Lung (tissue), 12 donors: ENCODE results near the gene SHCBP1L. TPM values are rescaled to one million over a fixed set of nuclear protein-coding genes. Genes with fewer than 3 reads are reported as not detected.

ENCODE experiments used
- ATAC-seq: fragments of 200-7000 bp; cut with Tn5 transposase; one replicate; pipeline ENCODE4 v1.9.1; 2020; ENCODE audit warnings: moderate number of reproducible peaks; ENCODE audit not compliant: insufficient read depth, low FRiP score
- DNase-seq, 3 donors: peaks; one replicate each; pipeline ENCODE4 v3.0.0-alpha.2; 2013 to 2017
- H3K27ac ChIP-seq, 2 donors: one replicate each; pipeline ENCODE4 v1.5.1; 2013; ENCODE audit warnings: mild to moderate bottlenecking in 2 of 2, moderate library complexity in 2 of 2, control low read depth in 1 of 2, inconsistent platforms in 1 of 2, low read depth in 1 of 2, low read length in 1 of 2
- H3K27me3 ChIP-seq, 3 donors: one replicate each; pipeline ENCODE4 v1.5.1; 2013; ENCODE audit warnings: low read length in 2 of 3; ENCODE audit not compliant: control insufficient read depth in 3 of 3, insufficient read depth in 3 of 3
- H3K36me3 ChIP-seq, 4 donors: one replicate each; pipeline ENCODE4 v1.5.1; 2013; ENCODE audit warnings: low read length in 4 of 4, mild to moderate bottlenecking in 1 of 4, moderate library complexity in 1 of 4; ENCODE audit not compliant: control insufficient read depth in 4 of 4, insufficient read depth in 4 of 4
- H3K4me1 ChIP-seq, 5 donors: one replicate each; pipeline ENCODE4 v1.5.1; 2013; ENCODE audit warnings: low read length in 5 of 5, mild to moderate bottlenecking in 2 of 5, moderate library complexity in 1 of 5; ENCODE audit not compliant: control insufficient read depth in 5 of 5, insufficient read depth in 5 of 5
- H3K4me3 ChIP-seq: one replicate; pipeline ENCODE4 v1.5.1; 2013; ENCODE audit warnings: mild to moderate bottlenecking, control low read depth, moderate library complexity
- H3K9ac ChIP-seq, 2 donors: one replicate each; pipeline ENCODE4 v1.5.1; 2013; ENCODE audit warnings: low read length in 2 of 2, control low read depth in 1 of 2; ENCODE audit not compliant: insufficient read depth in 1 of 2
- H3K9me3 ChIP-seq, 4 donors: one replicate each; pipeline ENCODE4 v1.5.1; 2013; ENCODE audit warnings: low read length in 3 of 4, mild to moderate bottlenecking in 1 of 4, moderate library complexity in 1 of 4; ENCODE audit not compliant: control insufficient read depth in 4 of 4, insufficient read depth in 3 of 4
- WGBS, 2 donors: extraction: QIAGEN DNeasy Blood & Tissue Kit; methylation state at CpG; one replicate each; pipeline ENCODE4 v1.1.7; 2013; 5-methylcytosine and 5-hydroxymethylcytosine counted together
- polyA plus RNA-seq, 2 donors: library from polyadenylated mRNA; stranded (reverse); fragments of 200-250 nt; gene quantifications; one replicate each; pipeline ENCODE4 v1.2.1, GENCODE V29; 2013
- total RNA-seq, 2 donors: library from RNA; depleted of rRNA in 1 of 2; stranded (reverse); fragments of >200 nt in 1 of 2; gene quantifications; one replicate each; pipeline ENCODE4 v1.2.1, GENCODE V29; 2014 to 2021
- TF ChIP-seq, protein P1 (sequence below): IDR thresholded peaks from 2 replicates; pipeline ENCODE4 v1.5.1; 2012; ENCODE audit warnings: mild to moderate bottlenecking; ENCODE audit errors: control extremely low read depth, extremely low read depth
- donor health status: control.
- donor health status: control.
- donor health status: Bipolar disorder and iron deficiency.
- donor health status: healthy.
- donor health status: DM: yes; HTN: yes; CAD: no.

Gene SHCBP1L
- total and polyA plus RNA-seq, 4 donors: not detected

DNA sequence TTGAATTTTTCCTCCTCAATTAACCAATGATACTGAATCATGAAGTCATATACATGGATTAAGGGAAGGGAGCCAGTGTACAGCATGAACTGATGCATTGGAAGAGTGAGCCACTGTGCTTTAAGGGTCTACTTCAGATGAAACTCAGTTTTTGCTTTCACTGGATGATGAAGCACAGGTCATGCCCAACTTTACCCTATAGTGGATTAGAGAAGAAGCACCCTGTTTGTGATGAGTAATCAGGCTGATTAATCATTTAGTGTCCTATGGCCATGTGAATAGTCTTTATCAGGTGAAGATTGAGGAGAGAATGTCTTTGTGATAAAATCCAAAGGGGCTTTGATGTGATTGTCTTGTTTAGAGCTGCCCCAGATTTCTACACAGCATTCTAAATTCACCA lies 45.5 kb upstream of the SHCBP1L start:
- no peak overlapping the region for H3K9ac ChIP-seq
- peaks cover 0 to 7% (median 4%) of the 10 kb centered on the region in 5 donors for H3K4me1 ChIP-seq
- no peaks in the 10 kb centered on the region for H3K27me3 ChIP-seq
- no peak overlapping the region for H3K27ac ChIP-seq
- DNase-seq: no peak
- H3K4me3 ChIP-seq: no peak overlapping the region
- TF ChIP-seq, protein P1, sequence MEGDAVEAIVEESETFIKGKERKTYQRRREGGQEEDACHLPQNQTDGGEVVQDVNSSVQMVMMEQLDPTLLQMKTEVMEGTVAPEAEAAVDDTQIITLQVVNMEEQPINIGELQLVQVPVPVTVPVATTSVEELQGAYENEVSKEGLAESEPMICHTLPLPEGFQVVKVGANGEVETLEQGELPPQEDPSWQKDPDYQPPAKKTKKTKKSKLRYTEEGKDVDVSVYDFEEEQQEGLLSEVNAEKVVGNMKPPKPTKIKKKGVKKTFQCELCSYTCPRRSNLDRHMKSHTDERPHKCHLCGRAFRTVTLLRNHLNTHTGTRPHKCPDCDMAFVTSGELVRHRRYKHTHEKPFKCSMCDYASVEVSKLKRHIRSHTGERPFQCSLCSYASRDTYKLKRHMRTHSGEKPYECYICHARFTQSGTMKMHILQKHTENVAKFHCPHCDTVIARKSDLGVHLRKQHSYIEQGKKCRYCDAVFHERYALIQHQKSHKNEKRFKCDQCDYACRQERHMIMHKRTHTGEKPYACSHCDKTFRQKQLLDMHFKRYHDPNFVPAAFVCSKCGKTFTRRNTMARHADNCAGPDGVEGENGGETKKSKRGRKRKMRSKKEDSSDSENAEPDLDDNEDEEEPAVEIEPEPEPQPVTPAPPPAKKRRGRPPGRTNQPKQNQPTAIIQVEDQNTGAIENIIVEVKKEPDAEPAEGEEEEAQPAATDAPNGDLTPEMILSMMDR: no peak
- no peaks in the 10 kb centered on the region for H3K9me3 ChIP-seq
- H3K36me3 ChIP-seq: no peaks in the 10 kb centered on the region
- ATAC-seq: no peak

DNA sequence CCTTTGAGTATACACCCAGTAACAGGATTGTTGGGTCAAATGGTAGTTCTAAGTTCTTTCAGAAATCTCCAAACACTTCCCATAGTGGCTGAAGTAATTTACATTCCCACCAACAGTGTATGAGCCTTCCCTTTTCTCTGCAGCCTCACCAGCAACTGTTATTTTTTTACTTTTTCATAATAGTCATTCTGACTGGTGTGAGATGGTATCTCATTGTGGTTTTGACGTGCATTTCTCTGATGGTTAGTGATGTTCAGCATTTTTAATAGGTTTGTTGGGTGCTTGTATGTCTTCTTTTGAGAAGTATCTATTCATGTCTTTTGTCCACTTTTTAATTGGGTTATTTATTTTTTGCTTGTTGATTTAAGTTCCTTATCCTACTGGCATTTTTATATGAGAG lies 43.9 kb upstream of the SHCBP1L start:
- Histone ChIP-seq H3K9me3 (no peaks in the 10 kb centered on the region), H3K4me3 (no peak overlapping the region), H3K4me1 (peaks cover 0 to 7% (median 4%) of the 10 kb centered on the region in 5 donors), H3K36me3 (no peaks in the 10 kb centered on the region), H3K27me3 (no peaks in the 10 kb centered on the region), H3K27ac (no peak overlapping the region), H3K9ac (no peak overlapping the region)
- DNase-seq (no peak), ATAC-seq (no peak)
- TF ChIP-seq, protein P1: no peak
- WGBS, 2 donors: 57 to 63% methylated on average over 1 of the region's 1 CpG

DNA sequence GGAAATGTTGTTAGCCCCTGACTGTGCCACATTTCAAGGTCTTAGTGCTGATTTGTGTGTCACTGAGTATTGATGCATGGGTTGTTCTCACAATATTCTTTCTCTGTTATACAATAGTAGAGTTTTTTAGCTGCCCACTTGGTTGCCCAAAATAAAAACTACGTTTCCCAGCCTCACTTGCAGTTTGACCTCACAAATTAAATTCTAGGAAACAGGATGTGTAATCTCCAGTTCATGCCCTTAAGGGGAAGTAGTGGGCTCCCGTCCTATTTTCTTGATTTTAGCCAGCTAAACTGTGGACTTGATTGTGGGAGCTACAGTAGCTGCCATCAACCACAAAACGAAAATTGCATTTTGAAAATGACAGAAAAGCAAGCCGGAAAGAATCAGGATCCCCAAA lies 42.9 kb upstream of the SHCBP1L start:
- Histone ChIP-seq H3K9me3 (no peaks in the 10 kb centered on the region), H3K4me1 (peaks cover 0 to 7% (median 3%) of the 10 kb centered on the region in 5 donors), H3K27ac (no peak overlapping the region), H3K4me3 (no peak overlapping the region), H3K9ac (no peak overlapping the region), H3K36me3 (no peaks in the 10 kb centered on the region), H3K27me3 (no peaks in the 10 kb centered on the region)
- WGBS, 2 donors: 54 to 60% methylated on average over 4 of the region's 4 CpGs
- ATAC-seq: no peak
- TF ChIP-seq, protein P1: no peak
- no peak for DNase-seq

DNA sequence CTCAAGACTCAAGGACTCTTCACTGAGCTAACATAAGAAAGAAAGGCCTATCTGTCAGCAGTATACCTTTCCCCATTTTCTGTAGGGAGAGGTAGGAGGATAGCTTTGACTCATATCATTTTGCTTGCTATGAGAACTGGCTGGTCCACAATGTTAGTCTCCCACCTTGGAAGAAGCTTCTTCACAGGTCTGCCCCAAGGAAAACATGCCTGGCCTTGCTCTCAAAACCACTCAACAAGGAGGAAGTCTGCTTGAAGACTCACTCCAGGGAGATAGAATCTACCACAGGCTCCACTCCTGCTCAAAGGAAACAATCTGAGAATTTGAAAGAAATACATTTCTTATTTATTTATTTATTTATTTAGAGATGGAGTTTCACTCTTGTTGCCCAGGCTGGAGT lies 40.8 kb upstream of the SHCBP1L start:
- no peak overlapping the region for H3K4me3 ChIP-seq
- no peak overlapping the region for H3K9ac ChIP-seq
- H3K36me3 ChIP-seq: no peaks in the 10 kb centered on the region
- H3K27ac ChIP-seq: no peak overlapping the region
- TF ChIP-seq, protein P1: no peak
- no peak for DNase-seq
- peaks cover 0 to 4% (median 0%) of the 10 kb centered on the region in 5 donors for H3K4me1 ChIP-seq
- no peaks in the 10 kb centered on the region for H3K27me3 ChIP-seq
- H3K9me3 ChIP-seq: no peaks in the 10 kb centered on the region
- no peak for ATAC-seq
